Activated CD4-positive, alpha-beta T cell treated with anti-CD3 and anti-CD28 coated beads, Interleukin-2, amount 50 U/mL, for 1 hour (primary cell): ENCODE data around the gene AGO4.
"Not testable (repeated sequence)": the region's sequence is repeated elsewhere in the genome, so short reads cannot be mapped to it uniquely, and the experiment has no call there.

Experiments used
- DNase-seq: peaks from one replicate; pipeline ENCODE4 v3.0.0-alpha.2; 2020

The AGO4 gene

GRCh38 chr1:35812754-35813153 lies 4.9 kb downstream of the AGO4 start:
- DNase-seq = not testable (repeated sequence)

- no peak for DNase-seq
These were observed 17.4 kb downstream of the AGO4 start for GRCh38 chr1:35825255-35825654.

- no peak for DNase-seq
These were observed 24.6 kb downstream of the AGO4 start for GRCh38 chr1:35832276-35832905.

DNA sequence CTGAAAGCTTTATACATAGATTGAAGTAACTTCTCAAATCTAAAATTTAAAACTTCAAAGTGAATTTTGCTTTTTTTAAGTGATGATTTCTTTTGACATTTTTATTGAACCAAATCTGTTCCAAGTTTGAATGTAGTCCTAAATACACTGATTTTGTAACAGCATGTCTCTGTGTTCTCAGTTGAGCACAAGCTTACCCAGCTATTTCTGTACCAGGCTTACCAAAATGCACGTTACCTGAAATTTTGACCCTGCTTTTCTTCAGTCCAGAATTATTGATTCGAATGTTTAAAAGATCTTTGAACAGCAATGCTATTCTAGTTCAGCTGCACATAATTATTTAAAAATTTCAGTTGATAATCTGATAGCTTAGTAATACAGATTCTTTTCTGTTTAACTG lies 25.6 kb downstream of the AGO4 start:
- no peak for DNase-seq

- DNase-seq = no peak
These were observed 26.4 kb downstream of the AGO4 start for GRCh38 chr1:35834218-35834617.

- DNase-seq = no peak
These were observed 27.6 kb downstream of the AGO4 start for GRCh38 chr1:35835398-35835797.

GRCh38 chr1:35836734-35837133 lies 28.9 kb downstream of the AGO4 start:
- DNase-seq = no peak

- DNase-seq = no peak
These were observed 31.0 kb downstream of the AGO4 start for GRCh38 chr1:35838693-35839245.

- no peak for DNase-seq
These were observed 37.0 kb downstream of the AGO4 start for GRCh38 chr1:35844826-35845225.

- no peak for DNase-seq
These were observed 38.0 kb downstream of the AGO4 start for GRCh38 chr1:35845766-35846165.

DNA sequence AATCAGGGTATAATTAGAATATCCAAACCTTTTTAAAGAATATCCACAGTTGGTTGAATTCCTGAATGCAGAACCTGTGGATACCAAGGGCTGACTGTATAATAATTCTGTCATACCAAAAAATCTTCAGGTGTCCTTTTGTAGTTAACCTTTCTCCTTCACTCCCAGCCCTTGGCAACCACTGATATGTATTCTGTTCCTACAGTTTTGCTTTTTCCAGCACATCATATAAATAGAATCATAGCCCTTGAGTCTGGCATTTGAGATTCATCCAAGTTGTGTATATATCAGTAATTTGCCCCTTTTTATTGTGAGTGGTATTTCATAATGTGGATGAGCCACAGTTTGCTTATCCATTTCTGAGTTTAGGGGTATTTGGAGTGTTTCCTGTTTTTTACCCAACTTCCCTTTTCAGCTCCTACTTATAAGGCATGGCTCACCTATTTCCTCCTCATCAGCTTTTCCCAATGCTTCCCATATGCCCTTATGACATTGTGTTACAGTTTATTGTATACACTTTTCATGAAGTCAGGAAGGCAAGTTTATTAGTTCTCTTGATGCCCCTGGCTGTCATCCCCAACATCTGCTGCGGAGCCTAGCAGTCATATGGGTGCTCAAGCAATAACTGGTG lies 40.2 kb downstream of the AGO4 start:
- no peak for DNase-seq

DNA sequence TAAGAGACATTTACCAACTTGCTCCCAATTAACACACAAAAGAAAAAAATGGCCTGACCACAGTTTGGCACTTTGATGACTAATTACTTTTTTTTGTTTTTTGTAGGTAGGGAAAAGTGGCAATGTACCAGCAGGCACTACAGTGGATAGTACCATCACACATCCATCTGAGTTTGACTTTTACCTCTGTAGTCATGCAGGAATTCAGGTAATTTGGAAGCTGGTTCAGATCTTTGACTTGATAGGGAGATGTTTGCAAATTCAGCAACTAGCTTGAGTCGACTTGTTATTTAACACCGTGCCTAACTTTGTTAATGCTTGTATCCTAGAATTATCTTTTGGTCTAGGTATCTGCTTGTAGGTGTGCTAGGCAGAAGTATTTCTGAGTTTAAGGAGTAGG lies 42.2 kb downstream of the AGO4 start:
- DNase-seq = no peak

DNA sequence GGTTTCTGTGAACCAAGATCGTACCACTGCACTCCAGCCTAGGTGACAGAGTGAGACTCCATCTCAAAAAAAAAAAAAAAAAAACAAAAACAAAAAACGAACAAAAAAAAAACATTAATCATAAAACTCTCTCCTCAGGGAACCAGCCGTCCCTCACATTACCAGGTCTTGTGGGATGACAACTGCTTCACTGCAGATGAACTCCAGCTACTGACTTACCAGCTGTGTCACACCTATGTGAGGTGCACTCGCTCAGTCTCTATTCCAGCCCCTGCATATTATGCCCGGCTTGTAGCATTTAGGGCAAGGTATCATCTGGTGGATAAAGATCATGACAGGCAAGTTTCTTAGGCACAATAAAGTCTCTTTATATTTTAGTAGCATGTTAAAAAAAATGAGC lies 42.9 kb downstream of the AGO4 start:
- no peak for DNase-seq

- no peak for DNase-seq
These were observed 43.5 kb downstream of the AGO4 start for GRCh38 chr1:35851132-35851869.

- no peak for DNase-seq
These were observed 44.4 kb downstream of the AGO4 start for GRCh38 chr1:35852241-35852640.

GRCh38 chr1:35854989-35855700 lies 47.3 kb downstream of the AGO4 start:
- DNase-seq = no peak

GRCh38 chr1:35856964-35857363 lies 49.1 kb downstream of the AGO4 start:
- DNase-seq = no peak

DNA sequence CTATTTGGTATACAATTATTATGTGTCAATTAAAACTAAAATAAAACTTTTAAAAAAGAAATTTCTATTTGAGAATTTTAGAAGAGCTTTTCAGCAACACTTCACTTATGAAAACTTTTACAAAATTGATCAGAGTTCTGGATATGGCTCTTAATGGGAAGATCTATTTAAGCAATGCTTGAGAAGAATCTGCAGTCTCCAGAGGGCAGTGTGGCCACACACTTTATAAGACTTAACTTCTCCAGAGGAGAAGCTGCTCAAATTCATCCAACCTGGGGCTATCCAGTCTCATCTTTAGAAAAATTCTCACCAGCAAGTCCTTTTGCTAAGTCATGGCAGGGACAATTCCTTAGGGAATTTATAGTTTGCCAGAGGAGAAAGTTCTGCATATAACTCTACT lies 50.0 kb downstream of the AGO4 start:
- no peak for DNase-seq

- DNase-seq = no peak
These were observed 52.9 kb downstream of the AGO4 start for GRCh38 chr1:35860696-35861095.

DNA sequence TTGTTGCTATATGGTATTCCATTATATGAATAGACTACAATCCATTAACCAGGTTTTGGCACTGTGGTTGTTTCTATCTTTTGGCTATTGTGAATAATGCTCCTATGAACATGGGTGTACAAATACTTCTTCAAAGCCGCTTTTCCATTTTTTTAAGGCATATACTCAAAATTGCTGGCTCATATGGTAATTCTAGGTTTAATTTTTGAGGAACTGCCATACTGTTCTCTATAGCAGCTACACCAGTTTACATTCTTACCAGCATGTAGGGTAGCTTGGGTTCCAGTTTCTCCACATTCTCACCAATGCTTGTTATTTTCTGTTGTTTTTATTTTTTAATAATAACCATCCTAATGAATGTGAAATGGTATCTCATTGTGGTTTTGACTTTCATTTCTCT lies 55.3 kb downstream of the AGO4 start:
- no peak for DNase-seq

DNA sequence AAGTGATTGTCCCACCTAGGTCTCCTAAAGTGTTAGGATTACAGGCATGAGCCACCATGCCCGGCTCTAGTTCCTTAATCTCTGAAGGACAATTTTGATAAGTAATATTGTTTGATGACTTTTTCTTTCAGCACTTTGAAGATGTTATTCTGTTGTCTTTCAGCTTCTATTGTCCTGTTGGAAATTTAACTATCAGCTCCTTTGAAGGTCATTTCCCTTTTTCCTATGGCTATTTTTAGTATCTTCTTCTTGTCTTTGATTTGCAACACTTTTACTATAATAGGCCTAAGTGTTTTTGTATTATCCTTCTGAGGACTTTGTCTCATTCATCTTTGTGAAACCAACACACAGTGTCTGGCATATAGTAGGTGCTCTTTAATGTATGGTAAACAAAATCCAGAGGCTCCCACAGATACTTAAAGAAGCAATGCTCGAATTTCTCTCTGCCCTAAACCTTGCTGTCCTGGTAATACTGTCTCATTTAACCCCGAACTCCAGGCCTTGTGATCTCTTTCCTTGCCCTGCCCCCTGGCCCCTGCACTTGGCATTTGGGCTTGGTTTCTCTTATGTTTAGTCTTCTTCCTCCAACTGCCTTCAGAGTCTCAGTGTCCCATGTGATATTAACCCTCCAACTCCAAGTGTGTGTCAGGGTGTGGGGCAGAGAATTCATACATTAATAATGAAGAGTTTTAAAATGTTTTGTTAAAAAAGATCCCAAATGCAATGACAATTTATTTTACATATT lies 56.2 kb downstream of the AGO4 start:
- DNase-seq = no peak

DNA sequence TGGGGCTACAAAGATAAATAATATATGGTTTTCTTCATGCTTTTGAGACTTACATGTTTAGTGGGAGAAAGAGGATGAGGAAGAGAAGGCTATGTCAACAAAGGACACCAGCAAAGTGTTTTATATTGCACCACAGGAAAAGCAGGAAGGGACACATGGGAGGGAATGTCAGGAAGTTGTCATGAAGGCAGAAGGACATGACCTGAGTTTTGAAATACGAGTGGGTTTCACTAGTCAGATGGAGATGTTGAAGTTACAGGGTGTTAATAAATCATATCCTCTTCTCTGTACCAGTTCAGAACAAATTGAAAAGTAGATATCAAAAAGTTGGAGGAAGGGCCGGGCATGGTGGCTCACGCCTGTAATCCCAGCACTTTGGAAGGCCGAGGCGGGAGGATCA lies 57.0 kb downstream of the AGO4 start:
- DNase-seq = no peak

- DNase-seq = no peak
These were observed 59.2 kb downstream of the AGO4 start for GRCh38 chr1:35866991-35867390.
